ENCODE measurements around the gene HSPA8. TPM values are rescaled to one million over a fixed set of nuclear protein-coding genes. Genes with fewer than 3 reads are reported as not detected.

The HSPA8 gene
- polyA plus RNA-seq, 1 of the 3 experiments (the other 2 are of a cell fraction), result 2,088 TPM

DNA sequence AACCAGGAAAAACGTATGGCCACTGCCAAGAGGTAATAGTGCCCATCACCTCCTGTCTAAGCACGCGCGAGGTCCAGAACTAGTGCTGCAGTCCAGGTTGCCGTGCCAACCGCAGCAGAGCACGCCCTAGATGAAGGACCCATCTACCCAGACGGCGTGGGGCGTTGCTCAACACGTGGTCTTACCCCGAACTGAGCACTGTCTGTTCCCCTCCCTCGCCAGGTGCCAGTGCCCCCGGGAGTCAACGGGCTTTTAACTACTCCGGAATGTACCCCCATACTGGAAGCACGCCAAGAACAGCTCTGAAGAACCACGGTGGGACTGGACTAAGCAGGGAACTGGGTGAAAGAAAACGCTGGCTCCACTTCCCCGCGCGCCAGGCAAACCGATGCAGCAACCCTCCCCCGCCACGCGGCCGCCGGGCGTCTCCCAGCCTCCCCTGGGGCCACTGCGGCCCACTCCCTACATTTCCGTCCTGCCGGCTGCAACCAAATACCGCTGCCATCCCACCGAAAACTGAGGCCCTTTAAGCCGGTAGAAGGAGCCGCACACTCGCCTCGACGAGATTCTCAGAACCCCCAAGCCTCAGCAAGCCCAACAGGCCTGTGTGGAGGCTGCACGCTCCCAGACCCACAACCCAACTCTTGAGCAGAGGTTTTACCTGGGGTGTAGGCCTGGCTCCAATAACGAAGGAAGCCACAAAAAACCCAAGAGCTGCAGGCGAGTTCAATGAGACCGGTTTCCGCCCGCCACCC, at the start of gene HSPA8 (continued):
- TF ChIP-seq ELF1 (IDR thresholded peaks at IDR 0.05), result no peak
- TF ChIP-seq TCF12 (IDR thresholded peaks at IDR 0.05), result no peak
- TF ChIP-seq TEAD4 (IDR thresholded peaks at IDR 0.05; ENCODE audit: borderline replicate concordance, insufficient read depth), result no peak
- TF ChIP-seq, protein P1, sequence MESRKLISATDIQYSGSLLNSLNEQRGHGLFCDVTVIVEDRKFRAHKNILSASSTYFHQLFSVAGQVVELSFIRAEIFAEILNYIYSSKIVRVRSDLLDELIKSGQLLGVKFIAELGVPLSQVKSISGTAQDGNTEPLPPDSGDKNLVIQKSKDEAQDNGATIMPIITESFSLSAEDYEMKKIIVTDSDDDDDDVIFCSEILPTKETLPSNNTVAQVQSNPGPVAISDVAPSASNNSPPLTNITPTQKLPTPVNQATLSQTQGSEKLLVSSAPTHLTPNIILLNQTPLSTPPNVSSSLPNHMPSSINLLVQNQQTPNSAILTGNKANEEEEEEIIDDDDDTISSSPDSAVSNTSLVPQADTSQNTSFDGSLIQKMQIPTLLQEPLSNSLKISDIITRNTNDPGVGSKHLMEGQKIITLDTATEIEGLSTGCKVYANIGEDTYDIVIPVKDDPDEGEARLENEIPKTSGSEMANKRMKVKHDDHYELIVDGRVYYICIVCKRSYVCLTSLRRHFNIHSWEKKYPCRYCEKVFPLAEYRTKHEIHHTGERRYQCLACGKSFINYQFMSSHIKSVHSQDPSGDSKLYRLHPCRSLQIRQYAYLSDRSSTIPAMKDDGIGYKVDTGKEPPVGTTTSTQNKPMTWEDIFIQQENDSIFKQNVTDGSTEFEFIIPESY (IDR thresholded peaks at IDR 0.05; ENCODE audit: borderline replicate concordance, low read depth), result 0 out of 2 replicates have a peak, but pooled peaks have one; percentile 18
- TF ChIP-seq, protein P2, sequence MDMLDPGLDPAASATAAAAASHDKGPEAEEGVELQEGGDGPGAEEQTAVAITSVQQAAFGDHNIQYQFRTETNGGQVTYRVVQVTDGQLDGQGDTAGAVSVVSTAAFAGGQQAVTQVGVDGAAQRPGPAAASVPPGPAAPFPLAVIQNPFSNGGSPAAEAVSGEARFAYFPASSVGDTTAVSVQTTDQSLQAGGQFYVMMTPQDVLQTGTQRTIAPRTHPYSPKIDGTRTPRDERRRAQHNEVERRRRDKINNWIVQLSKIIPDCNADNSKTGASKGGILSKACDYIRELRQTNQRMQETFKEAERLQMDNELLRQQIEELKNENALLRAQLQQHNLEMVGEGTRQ (IDR thresholded peaks at IDR 0.05; ENCODE audit: borderline replicate concordance, low read depth, low read length), result no peak
- TF ChIP-seq RCOR1 (IDR thresholded peaks at IDR 0.05; ENCODE audit: low read length), result no peak
- TF ChIP-seq, protein P3, sequence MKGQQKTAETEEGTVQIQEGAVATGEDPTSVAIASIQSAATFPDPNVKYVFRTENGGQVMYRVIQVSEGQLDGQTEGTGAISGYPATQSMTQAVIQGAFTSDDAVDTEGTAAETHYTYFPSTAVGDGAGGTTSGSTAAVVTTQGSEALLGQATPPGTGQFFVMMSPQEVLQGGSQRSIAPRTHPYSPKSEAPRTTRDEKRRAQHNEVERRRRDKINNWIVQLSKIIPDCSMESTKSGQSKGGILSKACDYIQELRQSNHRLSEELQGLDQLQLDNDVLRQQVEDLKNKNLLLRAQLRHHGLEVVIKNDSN (IDR thresholded peaks at IDR 0.05; ENCODE audit: borderline replicate concordance, low read depth), result peak; percentile 26; the same call in 1 of the 2 replicates
- 0 out of 2 replicates have a peak, but pooled peaks have one; percentile 12 for TF ChIP-seq RXRA (IDR thresholded peaks at IDR 0.05; ENCODE audit: borderline replicate concordance, low read depth)

DNA sequence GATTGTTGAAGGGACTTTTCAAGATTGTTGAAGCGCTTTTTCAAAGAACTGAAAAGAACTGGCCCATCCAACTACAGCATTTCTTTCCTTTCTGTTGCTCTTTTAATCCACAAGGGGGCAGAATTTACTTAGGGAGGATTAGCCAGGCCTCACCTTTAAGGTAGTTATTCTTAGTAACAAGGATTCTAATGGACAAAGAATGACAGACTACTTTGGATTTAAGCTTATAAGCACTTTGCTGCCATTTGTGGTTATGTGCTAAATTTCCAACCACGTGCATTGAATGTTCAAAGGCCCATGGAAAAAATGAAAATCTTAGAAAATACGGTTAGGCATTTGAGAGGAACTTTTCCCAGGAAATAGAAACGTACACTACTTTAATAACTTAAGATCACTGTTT, 49.5 kb upstream of the HSPA8 start:
- Histone ChIP-seq H3K9me2 (no peaks in the 10 kb centered on the region), H4K20me1 (ENCODE audit: insufficient read depth) (no peaks in the 10 kb centered on the region), H3K79me2 (ENCODE audit: insufficient read depth) (peaks cover 91% of the 10 kb centered on the region), H2AFZ (ENCODE audit: low read depth) (no peak overlapping the region), H3K4me2 (no peak overlapping the region), H3K4me1 (ENCODE audit: control insufficient read depth in 1 of 2, insufficient read depth in 2 of 2, low read depth in 1 of 2, low read length in 1 of 2) (peaks cover 4 to 21% of the 10 kb centered on the region in 2 experiments; a peak in 3 of 4 replicates), H3K36me3 (replicated peaks in 1 of 2; ENCODE audit: control insufficient read depth in 1 of 2, insufficient read depth in 2 of 2, low read length in 1 of 2) (peaks cover 0 to 28% of the 10 kb centered on the region in 2 experiments), H3K4me3 (ENCODE audit: low read depth in 2 of 2, low read length in 1 of 2) (no peak overlapping the region), H3K27ac (ENCODE audit: low read depth in 2 of 2, low read length in 1 of 2) (peak overlapping the region in 1 of 2 experiments; percentile 24; a peak in 2 of 4 replicates), H3K9me3 (no peaks in the 10 kb centered on the region), H3K27me3 (ENCODE audit: insufficient read depth) (no peaks in the 10 kb centered on the region), H3F3A (replicated peaks; ENCODE audit: insufficient read depth) (peaks cover 9% of the 10 kb centered on the region), H3K9ac (no peak overlapping the region)
- WGBS (ENCODE audit: low lambda C conversion rate), result 61% methylated on average over 4 of the region's 4 CpGs
- ChIA-PET CTCF (interaction anchor here (0.6 to 20.4 kb wide), 37 partner anchors 10 to 455 kb away, joined by 3 to 437 read pairs (median 7); partner anchors contain the start of genes CLMP and HSPA8), POLR2A (interaction anchor here (1.1 kb wide), 1 partner anchor 136 kb away, joined by 3 read pairs; no protein-coding TSS in a partner anchor)
- DNase-seq, result peak; percentile 64
- TF ChIP-seq SMC3 (IDR thresholded peaks at IDR 0.05; ENCODE audit: low read depth, low read length) (peak; percentile 91), MEF2A (IDR thresholded peaks at IDR 0.05; ENCODE audit: borderline replicate concordance, low read depth) (peak; percentile 71; the same call in 1 of the 2 replicates), RAD21 (IDR thresholded peaks at IDR 0.05; ENCODE audit: low read length) (peak; percentile 94), SIN3A (IDR thresholded peaks at IDR 0.05; ENCODE audit: borderline replicate concordance, low read depth, low read length) (no peak), EP300 (IDR thresholded peaks at IDR 0.05; ENCODE audit: borderline replicate concordance in 1 of 2, low read depth in 1 of 2, low read length in 1 of 2) (no peak), FOXM1 (IDR thresholded peaks at IDR 0.05; ENCODE audit: low read depth) (no peak), GABPA (IDR thresholded peaks at IDR 0.05; ENCODE audit: low read depth) (no peak)
- TF ChIP-seq, protein P4, sequence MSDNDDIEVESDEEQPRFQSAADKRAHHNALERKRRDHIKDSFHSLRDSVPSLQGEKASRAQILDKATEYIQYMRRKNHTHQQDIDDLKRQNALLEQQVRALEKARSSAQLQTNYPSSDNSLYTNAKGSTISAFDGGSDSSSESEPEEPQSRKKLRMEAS (IDR thresholded peaks at IDR 0.05; ENCODE audit: low read depth), result 0 out of 2 replicates have a peak, but pooled peaks have one; percentile 45
- TF ChIP-seq, protein P5, sequence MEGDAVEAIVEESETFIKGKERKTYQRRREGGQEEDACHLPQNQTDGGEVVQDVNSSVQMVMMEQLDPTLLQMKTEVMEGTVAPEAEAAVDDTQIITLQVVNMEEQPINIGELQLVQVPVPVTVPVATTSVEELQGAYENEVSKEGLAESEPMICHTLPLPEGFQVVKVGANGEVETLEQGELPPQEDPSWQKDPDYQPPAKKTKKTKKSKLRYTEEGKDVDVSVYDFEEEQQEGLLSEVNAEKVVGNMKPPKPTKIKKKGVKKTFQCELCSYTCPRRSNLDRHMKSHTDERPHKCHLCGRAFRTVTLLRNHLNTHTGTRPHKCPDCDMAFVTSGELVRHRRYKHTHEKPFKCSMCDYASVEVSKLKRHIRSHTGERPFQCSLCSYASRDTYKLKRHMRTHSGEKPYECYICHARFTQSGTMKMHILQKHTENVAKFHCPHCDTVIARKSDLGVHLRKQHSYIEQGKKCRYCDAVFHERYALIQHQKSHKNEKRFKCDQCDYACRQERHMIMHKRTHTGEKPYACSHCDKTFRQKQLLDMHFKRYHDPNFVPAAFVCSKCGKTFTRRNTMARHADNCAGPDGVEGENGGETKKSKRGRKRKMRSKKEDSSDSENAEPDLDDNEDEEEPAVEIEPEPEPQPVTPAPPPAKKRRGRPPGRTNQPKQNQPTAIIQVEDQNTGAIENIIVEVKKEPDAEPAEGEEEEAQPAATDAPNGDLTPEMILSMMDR (IDR thresholded peaks at IDR 0.05), result peak; percentile 91
